Measurements from ENCODE around the gene XPA. TPM values are rescaled to one million over a fixed set of nuclear protein-coding genes. Genes with fewer than 3 reads are reported as not detected.

XPA gene
- total and polyA plus RNA-seq, 2 of the 8 experiments (the other 6 are each of a cell fraction or from before 2014, with no cell fraction given), result 0.24 to 2.6 TPM

DNA sequence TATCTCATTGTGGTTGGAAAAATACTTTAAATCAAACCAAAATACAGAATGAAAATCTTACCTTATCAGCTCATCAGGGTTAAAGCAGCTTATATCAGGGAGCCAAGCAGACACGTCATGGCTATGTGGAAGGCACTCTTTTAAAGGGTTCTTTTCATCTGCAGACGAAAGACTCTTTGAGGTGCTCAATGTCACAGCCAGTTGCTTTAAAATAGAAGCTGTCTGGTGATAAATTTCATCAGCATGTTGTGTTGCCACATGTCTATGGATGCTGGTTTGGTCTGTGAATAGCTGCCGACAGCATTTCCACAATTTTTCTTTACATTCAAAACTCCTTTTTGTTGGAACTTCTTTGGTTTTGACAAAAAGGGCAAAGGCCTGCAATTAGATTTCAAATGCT lies 71.5 kb downstream of the XPA start (continued):
- no peak for TF ChIP-seq BCL11A (IDR thresholded peaks at IDR 0.05; ENCODE audit: low read depth in 2 of 2, low read length in 2 of 2)
- no peak for TF ChIP-seq TAF7 (optimal IDR thresholded peaks at IDR 0.05; ENCODE audit: borderline replicate concordance, low read depth, low read length)
- TF ChIP-seq RFX5 (IDR thresholded peaks at IDR 0.05; ENCODE audit: borderline replicate concordance, low read depth, low read length), result no peak
- TF ChIP-seq CTBP2 (IDR thresholded peaks at IDR 0.05; ENCODE audit: borderline replicate concordance, insufficient read depth, insufficient read length, low read length), result no peak
- no peak for TF ChIP-seq GTF2F1 (IDR thresholded peaks at IDR 0.05; ENCODE audit: borderline replicate concordance, low read depth, low read length)

Other genes with a start within 250 kb of the XPA start
- gene TMOD1, start 195.7 kb downstream of the XPA start, total RNA-seq (2021; fragmentation: NEBNext Ultra II Directional; extraction: Animal tissue kit (Norgen Biotek cat#: 25700)), result 0.88 and 1.1 TPM in 2 replicates
- gene TMOD1, start 195.7 kb downstream of the XPA start, polyA plus RNA-seq (2011; rRNA removed), result 0.17 and 0.27 TPM in 2 replicates
- 16.1 and 16.3 TPM in 2 replicates for gene TSTD2, start 64.0 kb downstream of the XPA start, total RNA-seq (2021; fragmentation: NEBNext Ultra II Directional; extraction: Animal tissue kit (Norgen Biotek cat#: 25700))
- gene TSTD2, start 64.0 kb downstream of the XPA start, polyA plus RNA-seq (2011; rRNA removed), result 15.6 and 17.5 TPM in 2 replicates
- gene NCBP1, start 63.5 kb downstream of the XPA start, total RNA-seq (2021; fragmentation: NEBNext Ultra II Directional; extraction: Animal tissue kit (Norgen Biotek cat#: 25700)), result 54.0 and 57.5 TPM in 2 replicates
- 9.9 and 14.7 TPM in 2 replicates for gene NCBP1, start 63.5 kb downstream of the XPA start, polyA plus RNA-seq (2011; rRNA removed)
- not detected in 2 replicates for gene FOXE1, start 155.9 kb upstream of the XPA start, total RNA-seq (2021; fragmentation: NEBNext Ultra II Directional; extraction: Animal tissue kit (Norgen Biotek cat#: 25700))
- 0.03 TPM in 2 replicates for gene FOXE1, start 155.9 kb upstream of the XPA start, polyA plus RNA-seq (2011; rRNA removed)
- 4.7 and 5.6 TPM in 2 replicates for gene TRMO, start 225.2 kb upstream of the XPA start, total RNA-seq (2021; fragmentation: NEBNext Ultra II Directional; extraction: Animal tissue kit (Norgen Biotek cat#: 25700))
- gene TRMO, start 225.2 kb upstream of the XPA start, polyA plus RNA-seq (2011; rRNA removed), result 3.2 and 4.6 TPM in 2 replicates
- not detected in 2 replicates for gene HEMGN, start 240.8 kb upstream of the XPA start, total RNA-seq (2021; fragmentation: NEBNext Ultra II Directional; extraction: Animal tissue kit (Norgen Biotek cat#: 25700))
- gene HEMGN, start 240.8 kb upstream of the XPA start, polyA plus RNA-seq (2011; rRNA removed), result not detected in 2 replicates